AG04450 (cell line): ENCODE data around the gene NHLH1. TPM values are rescaled to one million over a fixed set of nuclear protein-coding genes. Genes with fewer than 3 reads are reported as not detected.

ENCODE experiments used
- CTCF ChIA-PET: fragments of 300-600, 350-600 bp; formaldehyde crosslinking; extraction: SDS; loops from one replicate; lab custom pipeline; 2022; ENCODE audit warnings: antibody characterized with exemption, inconsistent platforms; lab: Charles Lee
- POLR2A ChIA-PET: fragments of 350-600 bp; formaldehyde crosslinking; extraction: SDS; loops from one replicate; lab custom pipeline; 2021; ENCODE audit warnings: antibody characterized with exemption, inconsistent platforms; lab: Yijun Ruan, JAX
- DNase-seq: peaks from one replicate; pipeline ENCODE4 v3.0.0-alpha.2; 2011; ENCODE audit warnings: low read depth, low spot score
- H3K27ac ChIP-seq: one replicate; pipeline ENCODE4 v1.5.1; 2012; ENCODE audit warnings: low read depth, low read length, control low read depth
- H3K27me3 ChIP-seq: one replicate; pipeline ENCODE4 v1.6.0; 2012; ENCODE audit warnings: low read length; ENCODE audit not compliant: control insufficient read depth, insufficient read depth
- H3K4me3 ChIP-seq: 2 replicates; pipeline ENCODE4 v1.5.1; 2011; ENCODE audit warnings: mild to moderate bottlenecking, low read depth, low read length, control low read depth
- H3K9me3 ChIP-seq: 2 replicates; pipeline ENCODE4 v1.5.1; 2012; ENCODE audit warnings: low read length; ENCODE audit not compliant: control insufficient read depth, insufficient read depth
- polyA plus RNA-seq: library from polyadenylated mRNA; depleted of rRNA; stranded (reverse); fragments of >200 nt; gene quantifications from 2 replicates; pipeline ENCODE4 v1.2.3, GENCODE V29; 2011
- TF ChIP-seq, protein P1 (sequence below): IDR thresholded peaks from 2 replicates; pipeline ENCODE4 v1.5.1; 2011; ENCODE audit warnings: low read depth, low read length, control low read depth, inconsistent platforms

Gene NHLH1
- polyA plus RNA-seq, 1 experiment, result 0.35 TPM

DNA sequence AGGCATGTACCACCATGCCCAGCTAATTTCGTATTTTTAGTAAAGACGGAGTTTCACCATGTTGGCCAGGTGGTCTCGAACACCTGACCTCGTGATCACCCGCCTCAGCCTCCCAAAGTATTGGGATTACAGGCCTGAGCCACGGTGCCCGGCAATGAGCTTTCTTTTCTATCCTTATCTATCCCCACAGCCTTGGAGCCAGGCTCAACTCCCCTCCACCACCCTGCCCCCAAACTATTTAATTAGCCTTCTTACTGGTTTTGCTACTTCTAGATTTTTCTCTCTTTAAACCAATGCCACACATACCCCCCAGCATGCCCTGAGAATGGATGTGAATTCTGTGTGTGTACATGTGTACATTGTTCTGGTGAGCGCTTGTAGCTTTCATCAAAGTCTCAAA, 27.8 kb downstream of the NHLH1 start:
- no peak overlapping the region for H3K4me3 ChIP-seq
- DNase-seq, result no peak
- TF ChIP-seq, protein P1, sequence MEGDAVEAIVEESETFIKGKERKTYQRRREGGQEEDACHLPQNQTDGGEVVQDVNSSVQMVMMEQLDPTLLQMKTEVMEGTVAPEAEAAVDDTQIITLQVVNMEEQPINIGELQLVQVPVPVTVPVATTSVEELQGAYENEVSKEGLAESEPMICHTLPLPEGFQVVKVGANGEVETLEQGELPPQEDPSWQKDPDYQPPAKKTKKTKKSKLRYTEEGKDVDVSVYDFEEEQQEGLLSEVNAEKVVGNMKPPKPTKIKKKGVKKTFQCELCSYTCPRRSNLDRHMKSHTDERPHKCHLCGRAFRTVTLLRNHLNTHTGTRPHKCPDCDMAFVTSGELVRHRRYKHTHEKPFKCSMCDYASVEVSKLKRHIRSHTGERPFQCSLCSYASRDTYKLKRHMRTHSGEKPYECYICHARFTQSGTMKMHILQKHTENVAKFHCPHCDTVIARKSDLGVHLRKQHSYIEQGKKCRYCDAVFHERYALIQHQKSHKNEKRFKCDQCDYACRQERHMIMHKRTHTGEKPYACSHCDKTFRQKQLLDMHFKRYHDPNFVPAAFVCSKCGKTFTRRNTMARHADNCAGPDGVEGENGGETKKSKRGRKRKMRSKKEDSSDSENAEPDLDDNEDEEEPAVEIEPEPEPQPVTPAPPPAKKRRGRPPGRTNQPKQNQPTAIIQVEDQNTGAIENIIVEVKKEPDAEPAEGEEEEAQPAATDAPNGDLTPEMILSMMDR, result no peak
- CTCF ChIA-PET, result no interaction called here
- POLR2A ChIA-PET, result no interaction called here
- no peak overlapping the region for H3K27ac ChIP-seq
- peaks cover 22% of the 10 kb centered on the region for H3K27me3 ChIP-seq
- H3K9me3 ChIP-seq, result no peaks in the 10 kb centered on the region

DNA sequence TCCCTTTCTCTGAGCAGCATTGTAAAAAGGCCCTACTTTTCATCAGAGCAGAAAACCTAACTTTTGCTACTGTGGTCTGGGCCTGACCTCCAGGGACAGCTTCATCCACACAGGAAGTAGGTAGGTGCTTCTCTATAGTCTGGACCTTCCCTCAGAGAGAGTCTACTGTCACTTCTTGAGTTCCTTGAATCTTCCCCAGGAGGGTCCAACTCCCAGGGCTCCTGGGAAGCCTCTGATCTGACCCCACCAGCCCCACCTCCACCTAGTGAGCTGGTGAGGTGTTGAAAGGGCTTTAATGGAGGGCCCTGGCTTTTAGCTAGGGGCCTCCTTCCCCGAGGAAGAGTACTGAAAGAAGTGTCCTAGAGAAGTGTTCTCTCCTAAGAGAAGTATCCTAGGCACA, 30.8 kb downstream of the NHLH1 start:
- no peak overlapping the region for H3K4me3 ChIP-seq
- ChIA-PET POLR2A (no interaction called here), CTCF (interaction anchor here (1.4 kb wide), 1 partner anchor 22 kb away, joined by 4 read pairs; no protein-coding TSS in a partner anchor)

DNA sequence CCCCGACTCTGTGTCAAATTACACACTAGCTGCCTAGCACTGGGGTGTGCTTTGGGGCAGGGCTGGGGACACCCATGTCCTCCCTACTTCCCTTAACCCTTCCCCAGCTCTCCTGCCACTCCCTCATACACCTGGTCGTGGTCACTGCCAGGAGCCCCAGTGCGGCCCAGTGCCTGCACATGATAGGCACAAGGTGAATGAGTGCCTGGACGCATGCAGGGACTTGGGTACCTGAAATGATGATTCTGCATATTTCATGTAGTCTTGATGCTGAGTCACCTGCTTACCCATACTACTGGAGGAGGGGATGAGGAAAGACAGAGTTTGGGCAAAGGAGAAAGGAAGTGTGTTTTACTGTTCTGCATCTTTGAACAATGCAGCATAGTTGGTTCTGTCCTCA, 32.0 kb downstream of the NHLH1 start:
- POLR2A ChIA-PET, result no interaction called here
- peaks cover 46% of the 10 kb centered on the region for H3K27me3 ChIP-seq

More for the DNA sequence above, 30.8 kb downstream of the NHLH1 start:
- no peaks in the 10 kb centered on the region for H3K9me3 ChIP-seq
- H3K27ac ChIP-seq, result no peak overlapping the region
- peaks cover 46% of the 10 kb centered on the region for H3K27me3 ChIP-seq
- no peak for DNase-seq
- TF ChIP-seq, protein P1, result no peak

DNA sequence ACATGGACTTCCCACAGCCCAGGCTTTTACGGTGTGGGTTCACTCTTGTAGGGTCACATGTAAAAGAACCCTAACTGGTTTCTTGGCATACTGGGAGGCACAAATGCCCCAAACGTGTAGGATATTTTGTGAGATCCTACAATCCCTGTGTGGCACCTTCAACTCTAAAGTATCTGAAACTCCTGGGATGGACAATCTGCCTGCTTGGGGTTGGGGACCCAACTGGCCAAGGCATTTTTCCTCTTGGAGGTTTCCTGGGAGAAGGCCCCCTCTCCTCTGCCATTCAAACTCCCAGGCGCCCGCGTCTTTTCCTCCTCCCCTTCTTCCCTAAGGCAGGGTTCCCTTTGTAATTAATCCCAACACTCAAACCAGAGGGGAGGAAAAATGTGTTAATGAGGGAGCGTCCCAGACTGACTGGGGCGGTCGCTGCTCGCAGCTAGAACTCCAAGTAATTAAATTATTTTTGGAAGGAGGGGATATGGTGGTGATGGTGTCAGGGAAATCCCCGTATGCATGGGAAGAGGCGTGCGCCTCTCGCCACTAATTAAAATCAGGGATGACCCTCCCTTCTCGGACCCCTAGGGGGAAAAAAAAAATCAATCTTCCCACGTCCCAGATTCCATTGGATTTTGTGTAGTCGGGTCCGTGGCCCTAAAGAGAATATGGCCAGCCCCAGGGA, 32.8 kb downstream of the NHLH1 start:
- no peak for DNase-seq
- ChIA-PET POLR2A (no interaction called here), CTCF (no interaction called here)
- no peak overlapping the region for H3K27ac ChIP-seq
- H3K4me3 ChIP-seq, result peak overlapping the region; percentile 58
- H3K27me3 ChIP-seq, result peaks cover 46% of the 10 kb centered on the region
- no peaks in the 10 kb centered on the region for H3K9me3 ChIP-seq
- TF ChIP-seq, protein P1, result no peak

More for the DNA sequence above, 32.0 kb downstream of the NHLH1 start:
- CTCF ChIA-PET, result no interaction called here
- H3K9me3 ChIP-seq, result no peaks in the 10 kb centered on the region
- no peak for DNase-seq
- H3K27ac ChIP-seq, result no peak overlapping the region
- TF ChIP-seq, protein P1, result no peak
- no peak overlapping the region for H3K4me3 ChIP-seq

DNA sequence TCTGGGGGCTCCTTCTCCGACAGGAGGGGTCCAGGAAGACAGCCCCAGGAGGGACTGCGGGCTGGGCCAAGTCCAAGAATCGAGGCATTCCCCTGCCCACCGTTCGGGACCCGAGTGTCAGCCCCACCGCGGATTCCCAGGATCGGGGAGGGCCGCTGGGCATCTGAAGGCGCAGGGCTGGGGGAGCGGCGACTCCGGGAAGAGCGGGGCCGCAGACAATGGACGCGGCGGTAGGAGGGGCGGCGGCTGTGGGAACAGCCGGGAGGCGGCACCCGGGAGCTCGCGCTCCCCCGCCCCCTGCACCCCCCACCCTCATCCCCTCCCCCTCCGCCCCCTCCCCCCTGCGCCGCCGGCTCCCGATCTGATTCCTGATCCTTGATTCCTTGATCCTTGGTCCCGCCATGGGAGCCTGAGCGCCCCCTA, 33.4 kb downstream of the NHLH1 start, which contains the start of gene VANGL2:
VANGL2 (plus strand) TSS at position 342 of the 423 bp plus-strand sequence. CDS start 15,274 bp downstream, outside the sequence.
- peaks cover 43% of the 10 kb centered on the region for H3K27me3 ChIP-seq
- H3K4me3 ChIP-seq, result peak within 1 kb of the TSS; percentile 64
- DNase-seq, result no peak
- TF ChIP-seq, protein P1, result no peak
- no peaks in the 10 kb centered on the region for H3K9me3 ChIP-seq
- CTCF ChIA-PET, result no interaction called here
- H3K27ac ChIP-seq, result no peak within 1 kb of the TSS
- POLR2A ChIA-PET, result no interaction called here
